SU-DHL-6 (cell line): Measurements from ENCODE around the gene KRTAP5-8.

Experiments
- EZH2phosphoT487 ChIP-seq: fragments of 200-600 bp; sonication (generic), shearing (Covaris generic); conservative IDR thresholded peaks from 2 replicates; pipeline ENCODE4 v1.6.1; 2018; ENCODE audit warnings: mild to moderate bottlenecking, antibody characterized with exemption, low read length, moderate library complexity, mixed read lengths
- TF ChIP-seq, protein P1 (sequence below): fragments of 200-600 bp; sonication (generic); IDR thresholded peaks from one replicate; pipeline ENCODE4 v1.5.1; 2017; ENCODE audit warnings: antibody characterized with exemption, mild to moderate bottlenecking, low read length, moderate library complexity; ENCODE audit not compliant: insufficient read depth, poor library complexity, severe bottlenecking

DNA sequence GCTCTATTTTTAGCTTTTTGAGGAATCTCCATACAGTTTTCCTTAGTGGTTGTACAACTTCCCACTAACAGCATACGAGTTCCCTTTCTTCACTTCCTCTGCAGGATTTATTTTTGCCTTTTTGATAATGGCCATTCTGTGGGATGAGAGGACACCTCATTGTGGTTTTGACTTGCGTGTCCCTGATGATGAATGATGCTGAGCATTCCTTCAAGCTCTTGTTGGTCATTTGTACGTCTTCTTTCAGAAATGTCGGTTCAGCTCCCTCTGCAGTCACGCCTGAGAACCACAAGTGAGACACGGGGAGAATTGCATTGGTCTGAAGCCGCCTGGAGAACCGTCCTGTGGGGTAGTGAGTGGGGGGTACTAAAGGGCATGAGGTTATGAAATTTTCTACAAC is 25.6 kb downstream of the KRTAP5-8 start:
- 0 out of 2 replicates have a peak, but pooled peaks have one; percentile 41 for TF ChIP-seq EZH2phosphoT487
- TF ChIP-seq, protein P1, sequence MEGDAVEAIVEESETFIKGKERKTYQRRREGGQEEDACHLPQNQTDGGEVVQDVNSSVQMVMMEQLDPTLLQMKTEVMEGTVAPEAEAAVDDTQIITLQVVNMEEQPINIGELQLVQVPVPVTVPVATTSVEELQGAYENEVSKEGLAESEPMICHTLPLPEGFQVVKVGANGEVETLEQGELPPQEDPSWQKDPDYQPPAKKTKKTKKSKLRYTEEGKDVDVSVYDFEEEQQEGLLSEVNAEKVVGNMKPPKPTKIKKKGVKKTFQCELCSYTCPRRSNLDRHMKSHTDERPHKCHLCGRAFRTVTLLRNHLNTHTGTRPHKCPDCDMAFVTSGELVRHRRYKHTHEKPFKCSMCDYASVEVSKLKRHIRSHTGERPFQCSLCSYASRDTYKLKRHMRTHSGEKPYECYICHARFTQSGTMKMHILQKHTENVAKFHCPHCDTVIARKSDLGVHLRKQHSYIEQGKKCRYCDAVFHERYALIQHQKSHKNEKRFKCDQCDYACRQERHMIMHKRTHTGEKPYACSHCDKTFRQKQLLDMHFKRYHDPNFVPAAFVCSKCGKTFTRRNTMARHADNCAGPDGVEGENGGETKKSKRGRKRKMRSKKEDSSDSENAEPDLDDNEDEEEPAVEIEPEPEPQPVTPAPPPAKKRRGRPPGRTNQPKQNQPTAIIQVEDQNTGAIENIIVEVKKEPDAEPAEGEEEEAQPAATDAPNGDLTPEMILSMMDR, result peak; percentile 54
